Measurements from ENCODE around the gene ZNF106. TPM values are rescaled to one million over a fixed set of nuclear protein-coding genes. Genes with fewer than 3 reads are reported as not detected.
A peak's percentile ranks its signal among the peaks of the same experiment; 100 is the strongest.

The ZNF106 gene
- 37.0 and 40.4 TPM in 2 replicates for total RNA-seq (2014; rRNA removed; shearing (Covaris generic))

DNA sequence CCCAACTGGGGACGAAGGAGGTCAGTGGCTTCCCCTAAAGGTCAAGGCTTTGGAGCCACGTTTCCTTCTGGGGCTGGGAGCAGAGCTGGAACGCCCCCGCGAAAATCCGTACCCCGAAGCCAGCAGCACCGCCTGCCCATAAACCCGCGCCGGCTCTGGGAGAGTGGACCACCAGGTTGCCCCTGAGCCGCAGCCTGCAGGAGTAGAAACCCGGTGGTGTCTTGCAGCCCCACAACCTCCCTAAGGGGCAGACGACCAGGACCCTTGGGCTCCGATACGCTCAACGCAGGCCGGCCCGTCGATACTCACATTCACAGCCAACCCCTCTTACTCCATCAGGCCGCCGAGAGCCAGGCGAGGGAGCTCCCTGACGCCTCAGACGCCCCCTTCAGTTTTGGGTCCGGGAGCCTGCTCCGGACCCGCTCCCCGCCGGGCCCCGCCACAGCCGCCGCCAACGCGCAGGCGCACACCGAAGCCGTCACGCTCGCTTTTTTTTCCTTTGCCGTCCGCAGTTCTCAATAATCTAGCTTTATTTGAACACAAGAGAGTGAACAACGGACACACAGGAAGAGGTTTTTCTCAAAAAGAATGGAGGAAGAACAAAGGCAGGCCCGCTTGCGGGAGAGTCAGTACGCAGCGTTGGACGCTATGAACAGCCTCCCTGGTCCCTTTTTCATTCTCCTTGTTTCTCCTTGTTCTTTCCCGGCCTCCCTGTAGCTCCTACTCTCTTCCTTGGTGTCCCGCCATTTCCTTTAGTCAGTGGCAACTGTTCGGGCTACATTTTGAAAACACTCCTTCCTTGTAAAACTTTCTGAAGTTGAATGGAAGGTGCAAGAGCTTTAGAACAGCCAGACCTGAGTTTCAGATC lies at the start of gene ZNF106:
ZNF106 (minus strand) TSS at position 471 of the 868 bp plus-strand sequence. CDS start 18,852 bp downstream, outside the sequence.
- peak; percentile 90 for DNase-seq (ENCODE audit: low read depth)

DNA sequence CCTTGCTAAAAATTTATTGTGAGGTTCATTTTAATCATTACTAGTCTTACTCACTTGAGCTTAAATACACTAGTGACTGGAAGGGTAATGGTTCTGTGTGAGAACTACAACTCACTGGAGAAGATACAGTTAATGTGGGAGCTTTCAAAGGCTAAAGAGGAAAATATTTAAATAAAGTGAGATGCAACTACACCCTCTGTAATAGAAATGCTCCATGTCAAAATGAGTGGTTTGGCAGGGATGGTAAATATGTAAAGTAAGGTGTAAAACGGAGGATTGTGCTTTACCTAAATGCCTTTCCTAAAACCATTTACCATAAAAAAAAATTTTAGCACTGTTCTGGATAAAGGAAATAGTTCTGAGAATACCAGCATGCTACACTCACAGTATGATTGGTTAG lies 42.3 kb upstream of the ZNF106 start:
- no peak for DNase-seq (ENCODE audit: low read depth)

DNA sequence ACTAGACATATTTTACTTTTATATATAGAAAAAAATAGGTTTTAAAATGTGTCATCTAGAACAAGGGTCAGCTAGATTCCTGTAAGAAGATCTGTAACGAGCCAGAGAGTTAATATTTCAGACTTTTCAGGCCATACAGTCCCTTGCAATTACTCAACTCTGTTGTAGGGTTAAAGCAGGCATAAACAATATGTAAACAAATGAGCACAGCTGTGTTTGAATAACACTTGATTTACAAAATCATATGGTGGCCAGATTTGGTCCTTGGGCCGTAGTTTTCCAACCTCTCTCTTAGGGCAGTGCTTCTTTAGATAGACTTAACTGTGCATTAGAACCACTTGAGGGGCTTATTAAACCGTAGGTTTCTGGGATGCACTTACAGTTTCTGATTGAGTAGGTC lies 38.0 kb upstream of the ZNF106 start:
- DNase-seq (ENCODE audit: low read depth) = no peak

DNA sequence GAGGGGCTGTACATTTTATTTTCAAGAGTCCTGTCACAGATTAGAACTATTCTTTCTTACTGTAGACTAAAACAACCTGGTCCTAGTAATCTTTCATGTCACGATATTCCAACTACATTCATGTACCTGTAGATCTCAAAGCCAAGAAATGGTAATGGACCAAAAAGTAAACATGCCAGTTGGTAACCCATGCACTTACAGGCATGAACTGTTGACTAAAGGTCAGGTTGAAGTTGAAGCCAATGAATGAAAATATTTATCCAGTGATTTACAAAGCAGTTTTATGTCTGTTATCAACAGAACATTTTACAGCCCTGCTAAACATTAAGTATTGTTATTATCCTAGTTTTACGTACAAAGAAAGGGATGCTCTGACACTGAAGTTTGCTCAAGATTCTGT lies 32.4 kb upstream of the ZNF106 start:
- DNase-seq (ENCODE audit: low read depth) = no peak

DNA sequence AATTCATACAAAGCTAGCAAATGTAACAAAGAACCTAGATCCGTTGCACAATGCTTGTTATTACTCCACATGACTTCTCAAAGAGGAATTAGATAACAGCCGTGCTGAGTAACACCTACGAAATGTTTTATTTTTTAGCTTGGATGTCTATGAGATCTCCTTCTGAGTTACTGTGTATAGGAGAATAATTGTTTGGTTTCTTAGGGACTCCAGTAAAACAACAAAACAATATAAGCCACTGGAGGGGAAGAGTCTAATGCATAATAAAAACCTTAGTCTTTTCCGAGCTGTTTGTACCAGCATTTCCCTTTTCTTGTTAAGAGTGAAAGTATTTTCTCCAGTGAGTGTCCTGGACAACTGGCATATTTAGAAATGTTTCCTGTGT lies 20.1 kb upstream of the ZNF106 start:
- DNase-seq (ENCODE audit: low read depth) = no peak

DNA sequence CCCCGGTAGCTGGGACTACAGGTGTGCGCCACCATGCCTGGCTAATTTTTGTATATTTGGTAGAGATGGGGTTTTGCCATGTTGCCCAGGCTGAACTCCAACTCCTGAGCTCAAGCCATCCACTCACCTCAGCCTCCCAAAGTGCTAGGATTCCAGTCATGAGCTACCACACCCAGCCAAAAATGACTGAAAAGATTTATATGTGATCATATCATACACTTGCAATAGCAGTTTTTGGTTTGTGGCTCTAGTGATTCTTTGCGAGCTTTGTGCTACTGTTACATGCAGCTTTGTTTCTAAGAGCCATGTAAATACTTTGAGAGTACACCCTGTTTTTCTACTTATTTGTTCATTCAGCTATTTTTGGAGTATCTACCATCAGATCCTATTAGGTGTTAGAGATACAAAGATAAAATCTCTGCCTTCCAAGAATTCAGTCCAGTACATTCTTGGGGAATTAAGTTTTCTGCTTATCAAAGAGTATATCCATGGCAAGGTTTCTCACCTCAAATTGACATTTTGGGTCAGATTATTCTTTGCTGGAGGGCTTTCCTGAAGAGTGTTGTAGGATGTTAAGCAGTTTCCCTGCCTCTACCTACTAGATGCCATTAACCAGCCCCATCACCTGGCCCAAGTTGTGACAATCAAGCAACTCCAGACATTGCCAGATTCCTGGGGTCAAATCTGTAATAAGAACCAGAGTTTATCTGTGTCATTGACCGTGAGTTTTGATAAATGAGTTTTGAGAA lies 19.5 kb upstream of the ZNF106 start:
- DNase-seq (ENCODE audit: low read depth) = no peak

DNA sequence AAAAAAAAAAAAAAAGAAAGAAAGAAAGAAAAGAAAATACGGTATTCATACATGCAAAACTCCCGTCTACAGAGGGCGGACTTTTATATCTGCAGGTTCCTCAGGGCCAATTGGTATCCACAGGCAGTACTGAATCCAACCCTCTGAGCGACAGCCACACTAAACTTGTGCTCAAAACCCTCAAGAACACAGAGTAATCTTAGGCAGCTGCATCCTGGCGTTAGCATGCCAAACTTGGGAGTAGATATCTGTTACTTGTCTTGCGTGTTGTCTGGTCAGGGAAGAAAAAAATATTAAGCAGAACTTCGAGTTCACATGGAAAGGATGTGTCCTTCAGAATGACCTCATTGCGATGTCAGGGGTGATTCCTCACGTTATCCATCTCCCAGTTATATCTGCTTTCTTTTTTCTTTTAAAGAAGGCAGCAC lies 17.3 kb upstream of the ZNF106 start:
- no peak for DNase-seq (ENCODE audit: low read depth)

DNA sequence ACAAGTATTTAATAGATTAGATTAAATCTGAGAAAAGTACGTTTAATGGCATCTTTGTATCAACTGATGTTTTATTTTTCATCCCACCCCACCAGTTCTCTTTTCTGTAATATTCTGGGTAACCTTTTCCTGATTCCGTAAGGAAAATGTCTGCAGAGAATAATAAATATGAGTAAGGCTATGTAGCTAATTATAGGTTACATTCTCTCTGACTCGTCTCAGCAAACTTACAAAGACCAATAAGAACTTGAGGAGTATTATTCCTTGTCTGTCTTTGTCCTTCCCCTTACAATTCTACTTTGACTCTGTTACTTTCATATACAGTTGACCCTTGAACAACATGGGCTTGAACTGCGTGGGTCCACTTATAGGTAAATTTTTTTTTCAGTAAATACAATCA lies 16.6 kb upstream of the ZNF106 start:
- no peak for DNase-seq (ENCODE audit: low read depth)

DNA sequence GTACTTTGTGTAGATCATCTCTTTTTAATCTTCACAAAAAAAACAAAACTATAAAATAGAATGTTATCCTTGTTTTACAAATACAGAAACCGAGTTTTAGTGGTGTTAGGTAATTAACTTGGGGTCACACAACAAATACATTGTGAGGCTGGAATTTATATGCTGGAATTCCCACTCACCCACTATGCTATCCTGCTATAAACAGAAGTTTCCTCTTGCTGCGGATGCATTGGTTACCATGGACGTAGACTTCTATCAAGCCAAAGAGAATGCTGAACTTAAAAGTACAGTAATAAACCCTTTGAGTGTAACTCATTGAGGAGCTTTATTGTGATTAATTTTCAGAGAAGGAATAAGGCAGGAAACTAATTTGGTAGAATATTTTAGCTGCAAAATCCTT lies 13.7 kb upstream of the ZNF106 start:
- DNase-seq (ENCODE audit: low read depth) = no peak

DNA sequence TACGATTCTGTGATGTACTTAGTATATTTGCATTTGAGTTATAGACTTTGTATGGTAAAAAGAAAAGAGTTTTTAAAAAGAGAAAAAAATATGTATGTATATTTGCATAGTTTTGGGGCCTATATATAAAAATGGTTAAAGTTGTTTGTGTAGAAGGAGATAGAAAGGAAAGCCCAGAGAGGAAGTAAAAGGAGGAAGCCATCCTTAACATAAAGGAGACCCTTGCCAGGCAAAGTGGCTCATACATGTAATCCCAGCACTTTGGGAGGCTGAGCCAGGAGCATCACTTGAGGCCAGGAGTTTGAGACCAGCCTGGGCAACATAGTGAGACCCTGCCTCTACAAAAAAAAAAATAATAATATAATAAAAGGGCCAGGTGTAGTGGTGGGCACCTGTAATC lies 12.9 kb upstream of the ZNF106 start:
- DNase-seq (ENCODE audit: low read depth) = no peak

DNA sequence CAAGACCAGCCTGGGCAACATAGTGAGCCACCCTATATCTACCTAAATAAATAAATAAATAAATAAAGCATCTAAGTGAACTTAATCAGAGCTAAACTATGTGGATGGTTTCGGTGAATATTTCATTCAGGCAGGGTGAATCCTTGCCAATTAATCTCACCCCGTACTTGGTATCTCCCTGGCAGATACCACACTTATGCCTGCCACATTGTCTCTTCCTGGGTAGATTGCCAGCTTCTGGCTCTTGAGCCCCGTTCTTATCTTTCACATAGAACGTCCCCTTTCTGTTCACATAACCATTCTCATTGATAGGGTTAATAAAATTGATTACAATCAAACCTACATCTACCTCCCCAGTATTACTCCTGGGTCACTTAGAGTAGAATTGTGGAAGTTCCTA lies 11.5 kb upstream of the ZNF106 start:
- no peak for DNase-seq (ENCODE audit: low read depth)

DNA sequence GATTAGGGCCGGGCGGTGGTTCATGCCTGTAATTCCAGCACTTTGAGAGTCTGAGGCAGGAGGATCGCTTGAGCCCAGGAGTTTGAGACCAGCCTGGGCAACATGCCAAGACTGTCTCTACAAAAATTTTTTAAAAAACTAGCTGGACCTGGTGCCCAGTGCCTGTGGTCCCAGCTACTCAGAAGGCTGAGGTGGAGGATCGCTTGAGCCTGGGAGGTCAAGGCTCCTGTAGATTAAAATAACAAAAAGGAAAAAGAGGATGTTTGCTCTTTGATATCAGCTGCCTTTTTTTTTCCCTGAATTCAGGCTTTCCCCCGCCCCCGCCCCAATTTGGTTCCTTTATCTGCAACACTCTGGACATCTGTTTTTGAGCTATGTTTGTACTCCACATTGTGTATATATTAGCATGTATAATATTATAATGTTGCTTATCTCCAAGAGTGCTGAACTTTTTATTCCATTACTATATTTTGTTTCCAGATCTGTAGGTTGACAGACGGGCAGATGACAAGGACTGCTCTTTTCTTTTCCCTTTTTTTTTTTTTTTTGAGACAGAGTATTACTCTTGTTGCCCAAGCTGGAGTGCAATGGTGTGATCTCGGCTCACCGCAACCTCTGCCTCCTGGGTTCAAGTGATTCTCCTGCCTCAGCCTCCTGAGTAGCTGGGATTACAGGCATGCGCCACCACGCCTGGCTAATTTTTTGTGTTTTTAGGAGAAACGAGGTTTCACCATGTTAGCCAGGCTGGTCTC lies 9.1 kb upstream of the ZNF106 start:
- no peak for DNase-seq (ENCODE audit: low read depth)

DNA sequence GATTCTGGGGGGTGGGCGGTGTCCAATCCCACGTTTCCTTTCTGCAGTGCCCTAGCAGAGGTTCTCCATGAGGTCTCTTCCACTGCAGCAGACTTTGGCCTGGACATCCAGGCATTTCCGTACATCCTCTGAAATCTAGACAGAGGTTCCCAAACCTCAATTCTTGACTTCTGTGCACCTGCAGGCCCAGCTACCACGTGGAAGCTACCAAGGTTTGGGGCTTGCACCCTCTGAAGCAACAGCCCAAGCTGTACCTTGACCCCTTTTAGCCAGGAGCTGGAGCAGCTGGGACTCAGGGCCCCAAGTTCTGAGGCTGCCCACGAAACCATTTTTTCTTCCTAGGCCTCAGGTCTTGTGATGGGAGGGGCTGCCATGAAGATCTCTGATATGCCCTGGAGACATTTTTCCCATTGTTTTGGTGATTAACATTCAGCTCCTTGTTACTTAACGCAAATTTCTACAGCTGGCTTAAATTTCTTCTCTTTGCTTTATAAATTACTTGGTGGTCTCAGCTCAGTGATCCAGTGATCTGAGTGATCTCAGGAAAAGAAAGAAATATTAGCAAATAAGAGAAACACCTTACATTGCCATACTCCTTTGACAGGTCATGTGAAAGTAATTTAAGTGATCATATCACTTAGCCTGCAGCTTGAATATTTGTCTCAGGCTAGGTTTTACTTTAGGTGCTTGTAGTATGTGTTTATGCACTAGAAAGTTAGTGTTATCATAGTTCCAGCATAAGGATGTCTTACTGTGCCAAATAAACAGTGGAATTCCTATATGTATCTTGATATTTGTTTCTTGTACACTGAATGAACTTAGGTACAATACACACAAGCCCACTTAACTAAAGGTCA lies 7.5 kb upstream of the ZNF106 start:
- DNase-seq (ENCODE audit: low read depth) = no peak

DNA sequence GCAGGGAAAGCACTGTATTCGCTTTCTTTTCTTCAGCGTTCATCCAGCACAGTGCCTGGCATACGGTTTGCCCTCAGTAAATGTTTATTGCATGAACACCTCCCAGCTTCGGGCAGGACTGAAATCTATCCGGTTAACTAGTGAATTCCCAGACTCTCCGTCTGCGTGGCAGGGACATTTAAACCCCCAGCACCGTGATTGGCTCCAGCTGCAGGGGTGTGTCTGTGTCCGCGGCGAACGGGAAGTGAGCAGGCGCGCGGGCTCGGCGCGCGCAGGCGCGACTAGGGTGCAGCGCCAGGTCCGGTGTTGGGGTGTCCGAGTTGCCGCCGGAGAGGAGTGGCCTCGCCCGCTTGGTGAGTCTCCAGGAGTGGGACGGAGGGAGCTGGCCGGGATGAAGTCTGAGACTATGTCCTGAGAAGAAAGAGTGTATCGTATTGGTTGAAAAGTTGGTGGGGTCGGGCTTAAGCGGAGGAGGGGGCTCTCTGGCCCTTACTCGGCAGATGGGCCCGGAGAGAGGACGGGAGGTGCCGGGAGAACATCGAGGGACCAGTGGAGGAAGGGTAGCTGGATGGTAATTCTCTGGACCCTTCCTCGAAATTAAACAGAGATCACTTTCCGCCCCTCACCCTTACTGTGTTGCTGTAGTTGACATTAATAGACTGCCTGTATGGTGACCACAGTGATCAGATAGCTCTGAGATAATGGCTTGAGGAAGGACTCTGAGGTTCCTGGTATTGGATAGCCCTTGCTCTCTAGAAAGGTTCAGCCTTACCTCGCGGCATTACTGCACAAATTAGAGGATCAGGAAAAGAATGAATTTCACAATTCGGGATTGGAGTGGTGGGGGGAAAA lies 4.6 kb upstream of the ZNF106 start, which contains the start of gene SNAP23:
SNAP23 (plus strand) TSS at position 274 of the 852 bp plus-strand sequence. CDS start 16,213 bp downstream, outside the sequence.
- peak; percentile 95 for DNase-seq (ENCODE audit: low read depth)

DNA sequence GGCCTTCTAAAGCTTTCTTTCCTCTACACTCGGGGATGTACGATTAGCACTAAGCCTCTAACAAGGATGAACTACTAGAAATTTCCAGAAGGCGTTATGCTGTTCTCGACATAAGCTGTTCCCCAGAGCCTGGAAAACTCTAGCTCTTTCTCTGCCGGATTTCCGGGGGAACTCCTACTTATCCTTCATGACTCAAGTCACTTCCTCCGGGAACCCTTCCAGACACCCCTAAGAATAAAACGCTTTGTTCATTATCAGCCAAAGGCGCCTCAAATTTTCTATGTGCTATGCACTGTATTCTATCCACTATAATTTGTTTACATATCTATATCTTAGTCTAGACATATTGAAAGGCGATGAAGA lies 4.0 kb upstream of the ZNF106 start:
- DNase-seq (ENCODE audit: low read depth) = peak; percentile 82

DNA sequence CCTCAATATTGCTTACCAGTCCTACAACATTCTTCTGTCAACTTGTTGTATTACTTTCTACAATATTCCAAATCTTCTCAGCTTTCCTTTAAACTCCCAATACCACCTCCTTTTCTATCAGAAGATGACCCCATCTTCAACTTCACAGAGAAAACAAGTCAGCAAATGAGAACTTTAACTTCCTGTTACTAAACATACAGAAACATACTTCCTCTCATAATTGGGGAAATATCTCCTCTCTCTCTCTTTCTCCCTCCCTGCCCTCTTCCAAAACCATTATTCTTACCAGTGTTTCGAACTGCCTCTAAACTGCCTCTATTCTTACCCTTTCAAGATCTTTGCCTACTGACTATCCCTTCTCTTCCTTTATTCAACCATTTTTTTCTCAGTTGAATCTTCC lies 2.7 kb upstream of the ZNF106 start:
- no peak for DNase-seq (ENCODE audit: low read depth)

DNA sequence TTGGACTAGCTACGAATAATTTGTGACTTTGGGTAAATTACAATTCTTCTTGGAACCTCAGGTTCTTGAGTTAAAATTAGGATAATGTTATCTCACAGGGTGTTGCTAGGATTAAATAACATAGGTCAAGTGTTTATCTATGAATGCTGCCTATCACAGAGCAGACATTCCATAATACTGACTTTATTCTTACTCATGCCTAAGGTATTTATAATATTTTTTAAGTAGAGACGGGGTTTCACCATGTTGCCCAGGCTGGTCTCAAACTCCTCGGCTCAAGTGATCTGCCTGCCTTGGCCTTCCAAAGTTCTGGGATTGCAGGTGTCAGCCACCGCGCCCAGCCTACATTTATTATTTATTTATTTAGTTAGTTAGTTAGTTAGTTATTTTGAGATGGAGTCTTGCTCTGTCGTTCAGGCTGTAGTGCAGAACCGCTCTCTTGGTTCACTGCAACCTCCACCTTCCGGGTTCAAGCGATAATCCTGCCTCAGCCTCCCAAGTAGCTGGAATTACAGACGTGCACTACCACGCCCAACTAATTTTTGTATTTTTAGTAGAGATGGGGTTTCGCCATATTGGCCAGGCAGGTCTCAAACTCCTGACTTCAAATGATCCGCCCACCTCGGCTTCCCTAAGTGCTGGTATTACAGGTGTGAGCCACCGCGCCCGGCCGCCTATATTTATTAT lies 741 bp upstream of the ZNF106 start:
- DNase-seq (ENCODE audit: low read depth) = peak; percentile 59

DNA sequence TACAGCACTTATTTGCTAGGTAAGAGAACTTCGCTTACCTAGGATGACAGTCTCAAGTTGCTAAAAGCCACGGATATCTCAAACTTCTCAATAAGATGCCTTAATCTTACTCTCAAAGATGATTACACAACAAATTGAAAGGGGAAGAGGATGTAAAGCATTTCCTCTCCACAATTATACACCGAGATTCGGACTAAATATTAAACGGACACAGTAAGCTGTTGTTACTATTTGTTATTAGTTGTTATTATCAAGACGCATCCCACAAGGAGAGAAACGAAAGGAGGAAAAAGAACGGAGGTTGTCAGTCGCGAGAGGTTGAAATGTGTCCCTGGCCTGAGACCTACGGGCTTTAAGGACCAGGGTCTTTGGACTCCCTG lies 660 bp downstream of the ZNF106 start:
- peak; percentile 7 for DNase-seq (ENCODE audit: low read depth)

DNA sequence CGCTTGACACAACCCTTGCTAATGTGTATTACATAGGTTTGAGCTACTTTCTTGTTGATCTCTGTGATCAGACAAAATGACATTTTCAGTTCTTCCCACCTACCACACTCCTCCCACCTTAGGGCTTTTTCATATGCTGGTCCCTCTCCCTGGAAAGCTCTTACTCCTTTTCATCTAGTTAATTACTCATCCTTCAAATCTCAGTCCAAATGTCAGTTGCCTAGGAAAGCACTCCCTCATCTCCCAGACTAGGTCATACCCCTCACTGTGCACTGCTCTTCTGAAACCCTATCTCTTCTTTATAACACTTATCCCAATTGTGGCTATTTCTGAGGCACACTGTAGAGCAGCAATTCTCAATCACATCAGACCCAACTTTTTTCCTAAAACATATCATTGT lies 7.3 kb downstream of the ZNF106 start:
- no peak for DNase-seq (ENCODE audit: low read depth)

DNA sequence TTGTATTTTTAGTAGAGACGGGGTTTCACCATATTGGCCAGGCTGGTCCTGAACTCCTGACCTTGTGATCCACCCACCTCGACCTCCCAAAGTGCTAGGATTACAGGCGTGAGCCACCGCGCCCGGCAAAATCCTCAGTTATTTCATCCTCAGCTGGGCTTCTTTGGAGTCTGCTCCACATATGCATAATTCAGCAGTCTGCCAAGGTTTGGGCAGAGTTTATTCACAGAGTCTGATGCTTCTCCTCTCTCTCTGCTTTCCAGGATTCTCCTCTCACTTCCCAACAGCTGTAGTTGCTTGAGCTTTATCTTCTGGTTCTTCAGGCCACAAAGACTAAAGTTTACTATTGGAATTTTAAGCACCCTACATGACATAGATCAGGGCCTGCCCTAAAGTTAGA lies 8.2 kb downstream of the ZNF106 start:
- no peak for DNase-seq (ENCODE audit: low read depth)

Measured in RPMI7951 (cell line).